Sigmoid colon (tissue), 7 donors: ENCODE data around the gene OXSM. TPM values are rescaled to one million over a fixed set of nuclear protein-coding genes. Genes with fewer than 3 reads are reported as not detected.

Source experiments
- DNase-seq: peaks from one replicate; pipeline ENCODE4 v3.0.0-alpha.2; 2019
- H3K27ac ChIP-seq, 4 donors: fragments of 200-600 bp; sonication (generic); one replicate each; pipeline ENCODE4 v1.5.1; 2016 to 2019; ENCODE audit warnings: mild to moderate bottlenecking in 1 of 4
- H3K27me3 ChIP-seq, 3 donors: fragments of 200-600 bp; sonication (generic); one replicate each; pipeline ENCODE4 v1.5.1; 2019; ENCODE audit warnings: mild to moderate bottlenecking in 1 of 3
- H3K36me3 ChIP-seq, 4 donors: fragments of 200-600 bp; sonication (generic); one replicate each; pipeline ENCODE4 v1.5.1; 2016 to 2019
- H3K4me1 ChIP-seq, 4 donors: fragments of 200-600 bp; sonication (generic); one replicate each; pipeline ENCODE4 v1.5.1; 2017 to 2019
- H3K4me3 ChIP-seq, 4 donors: fragments of 200-600 bp; sonication (generic); one replicate each; pipeline ENCODE4 v1.5.1; 2017 to 2019; ENCODE audit warnings: mild to moderate bottlenecking in 2 of 4, moderate library complexity in 1 of 4
- H3K9me3 ChIP-seq, 4 donors: fragments of 200-600 bp in 3 of 4; sonication (generic) in 3 of 4; one replicate each; pipeline versions ENCODE4 v1.5.1 to v1.6.1; 2013 to 2019
- CTCF ChIP-seq, 4 experiments: fragments of 450-650 bp in 3 of 4; fragments of 200-600 bp in 1 of 4; IDR thresholded peaks; one replicate each; pipeline ENCODE4 v1.5.1; 2016 to 2019; ENCODE audit warnings: antibody characterized with exemption in 4 of 4, mild to moderate bottlenecking in 3 of 4, moderate library complexity in 2 of 4
- EP300 ChIP-seq, 4 donors: sonication (generic); formaldehyde crosslinking; IDR thresholded peaks; one replicate each; pipeline ENCODE4 v1.6.1; 2017; ENCODE audit warnings: antibody characterized with exemption in 4 of 4
- POLR2A ChIP-seq, 2 donors: fragments of 450-650 bp; IDR thresholded peaks; one replicate each; pipeline ENCODE4 v1.6.1; 2016; ENCODE audit warnings: antibody characterized with exemption in 2 of 2, mild to moderate bottlenecking in 2 of 2, moderate library complexity in 2 of 2
- POLR2AphosphoS5 ChIP-seq, 4 donors: sonication (generic); formaldehyde crosslinking; IDR thresholded peaks; one replicate each; pipeline ENCODE4 v1.6.1; 2017; ENCODE audit warnings: antibody characterized with exemption in 4 of 4
- WGBS, 2 donors: extraction: QIAGEN DNeasy Blood & Tissue Kit; methylation state at CpG; one replicate each; pipeline ENCODE4 v1.1.7; 2013; 5-methylcytosine and 5-hydroxymethylcytosine counted together
- intact Hi-C: fragments of 100-400 bp; cut with DNase I; formaldehyde crosslinking; loops from one replicate; pipeline ENCODE4 v1.15.1; 2023
- polyA plus RNA-seq, 3 donors: library from polyadenylated mRNA; stranded (reverse); fragments of 200-250 nt; gene quantifications; one replicate each; pipeline ENCODE4 v1.2.3, GENCODE V29; 2013
- total RNA-seq, 4 donors: library from RNA; depleted of rRNA; stranded (reverse); fragments of >200 nt; gene quantifications; one replicate each; pipeline ENCODE4 v1.1.0, GENCODE V29; 2016
- donor health status: healthy with polysubstance abuse.
- donor health status: Bipolar disorder and iron deficiency.
- donor health status: healthy.

Gene OXSM
- total and polyA plus RNA-seq, 7 donors = 4.3 to 29.4 (median 7.8) TPM

DNA sequence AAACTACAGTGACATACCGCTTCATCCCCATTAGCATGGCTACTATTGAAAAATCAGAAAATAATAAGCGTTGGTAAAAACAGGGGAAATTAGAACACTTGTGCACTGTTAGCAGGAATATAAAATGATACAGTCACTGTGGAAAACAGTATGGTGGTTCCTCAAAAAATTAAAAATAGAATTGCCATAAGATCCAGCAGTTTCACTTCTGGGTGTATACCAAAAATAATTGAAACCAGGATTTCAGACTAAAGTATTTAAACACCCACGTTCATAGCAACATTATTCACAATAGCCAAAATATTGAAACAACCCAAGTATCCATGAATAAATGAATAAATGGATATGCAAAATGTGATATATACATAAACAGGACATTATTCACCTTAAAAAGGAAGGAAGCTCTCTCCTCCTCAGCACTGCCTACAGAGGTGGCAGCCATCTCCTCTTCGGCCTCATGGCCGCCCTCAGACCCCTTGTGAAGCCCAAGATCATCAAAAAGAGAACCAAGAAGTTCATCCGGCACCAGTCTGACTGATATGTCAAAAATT lies 40.8 kb upstream of the OXSM start:
- Histone ChIP-seq H3K9me3 (no peaks in the 10 kb centered on the region), H3K4me3 (no peak overlapping the region), H3K27ac (no peak overlapping the region), H3K27me3 (no peaks in the 10 kb centered on the region), H3K4me1 (no peaks in the 10 kb centered on the region), H3K36me3 (peaks cover 5 to 50% (median 16%) of the 10 kb centered on the region in 4 donors)
- no peak for DNase-seq
- intact Hi-C loops = no loop called here
- TF ChIP-seq POLR2AphosphoS5 (IDR thresholded peaks at IDR 0.05) = no peak
- no peak for TF ChIP-seq CTCF (IDR thresholded peaks at IDR 0.05)
- TF ChIP-seq POLR2A (IDR thresholded peaks at IDR 0.05) = no peak
- no peak for TF ChIP-seq EP300 (IDR thresholded peaks at IDR 0.05)
- 80 to 87% methylated on average over 6 of the region's 6 CpGs for WGBS, 2 donors

- 97 to 98% methylated on average over 3 of the region's 3 CpGs for WGBS, 2 donors
- TF ChIP-seq EP300 (IDR thresholded peaks at IDR 0.05) (no peak), CTCF (IDR thresholded peaks at IDR 0.05) (no peak), POLR2AphosphoS5 (IDR thresholded peaks at IDR 0.05) (no peak), POLR2A (IDR thresholded peaks at IDR 0.05) (no peak)
- intact Hi-C loops = no loop called here
- no peak for DNase-seq
- no peak overlapping the region for H3K4me3 ChIP-seq
- H3K9me3 ChIP-seq = no peaks in the 10 kb centered on the region
- no peaks in the 10 kb centered on the region for H3K27me3 ChIP-seq
- H3K36me3 ChIP-seq = peaks cover 5 to 48% (median 16%) of the 10 kb centered on the region in 4 donors
- no peaks in the 10 kb centered on the region for H3K4me1 ChIP-seq
- no peak overlapping the region for H3K27ac ChIP-seq
Measured at GRCh38 chr3:25751048-25751447, 38.8 kb upstream of the OXSM start.

DNA sequence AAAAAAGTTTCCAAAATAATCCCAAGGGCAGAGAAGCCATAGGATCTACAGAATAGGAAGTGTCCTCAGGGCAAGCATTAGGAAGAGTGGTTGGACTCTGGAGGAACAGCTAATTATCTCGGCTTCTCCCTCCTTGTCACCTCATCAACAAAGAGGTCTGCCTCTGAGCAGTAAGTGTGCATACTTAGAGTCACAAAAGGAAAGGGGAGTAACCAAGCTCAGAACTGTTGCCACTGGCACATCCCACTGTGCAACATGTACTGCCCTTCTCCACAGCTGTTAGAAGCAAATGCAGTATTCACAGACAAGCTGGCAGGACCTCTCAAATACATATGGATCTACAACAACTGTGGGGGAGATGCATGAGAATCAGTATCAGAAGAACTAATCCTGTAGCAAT lies 38.2 kb upstream of the OXSM start:
- Histone ChIP-seq H3K9me3 (no peaks in the 10 kb centered on the region), H3K4me3 (no peak overlapping the region), H3K27ac (no peak overlapping the region), H3K4me1 (no peaks in the 10 kb centered on the region), H3K36me3 (peaks cover 5 to 42% (median 16%) of the 10 kb centered on the region in 4 donors), H3K27me3 (no peaks in the 10 kb centered on the region)
- intact Hi-C loops = no loop called here
- TF ChIP-seq POLR2AphosphoS5 (IDR thresholded peaks at IDR 0.05) = no peak
- no peak for TF ChIP-seq EP300 (IDR thresholded peaks at IDR 0.05)
- TF ChIP-seq CTCF (IDR thresholded peaks at IDR 0.05) = no peak
- 92 to 93% methylated on average over 1 of the region's 1 CpG for WGBS, 2 donors
- DNase-seq = no peak

DNA sequence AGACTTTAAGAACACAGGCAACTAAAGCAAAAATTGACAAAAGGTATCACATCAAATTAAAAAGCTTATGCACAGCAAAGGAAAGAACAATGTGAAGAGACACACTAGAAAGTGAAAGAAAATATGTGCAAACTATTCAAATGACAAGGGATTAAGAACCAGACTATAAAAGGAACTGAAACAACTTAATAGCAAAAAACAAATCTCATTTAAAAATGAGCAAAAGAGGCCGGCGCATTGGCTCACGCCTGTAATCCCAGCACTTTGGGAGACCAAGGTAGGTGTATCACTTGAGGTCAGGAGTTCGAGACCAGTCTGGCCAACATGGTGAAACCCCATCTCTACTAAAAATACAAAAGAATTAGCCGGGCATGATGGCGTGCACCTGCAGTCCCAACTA lies 21.0 kb upstream of the OXSM start:
- H3K9me3 ChIP-seq = no peaks in the 10 kb centered on the region
- no peak for DNase-seq
- no peak overlapping the region for H3K4me3 ChIP-seq
- intact Hi-C loops = no loop called here
- H3K36me3 ChIP-seq = peaks cover 0 to 24% (median 2%) of the 10 kb centered on the region in 4 donors
- H3K4me1 ChIP-seq = no peaks in the 10 kb centered on the region
- TF ChIP-seq EP300 (IDR thresholded peaks at IDR 0.05) (no peak), POLR2AphosphoS5 (IDR thresholded peaks at IDR 0.05) (no peak), POLR2A (IDR thresholded peaks at IDR 0.05) (no peak), CTCF (IDR thresholded peaks at IDR 0.05) (no peak)
- 74 to 93% methylated on average over 6 of the region's 6 CpGs for WGBS, 2 donors
- no peaks in the 10 kb centered on the region for H3K27me3 ChIP-seq
- no peak overlapping the region for H3K27ac ChIP-seq

DNA sequence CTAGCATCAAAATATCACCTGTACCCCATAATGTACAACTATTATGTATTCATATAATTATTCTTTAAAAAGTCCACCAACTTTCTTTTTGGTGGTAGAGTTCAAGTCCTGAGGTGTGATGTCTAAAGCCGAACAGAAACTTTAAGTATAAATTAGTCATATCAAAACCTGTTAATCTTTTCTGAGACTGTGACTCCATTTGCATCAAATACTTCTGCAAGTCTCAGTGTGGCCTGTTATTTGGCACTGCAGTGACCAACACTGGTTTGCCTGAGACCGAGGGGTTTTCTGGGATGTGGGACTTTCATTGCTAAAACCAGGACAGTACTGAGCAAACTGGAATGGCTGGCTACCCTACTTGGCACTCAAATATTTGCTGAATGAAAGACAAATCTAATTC lies 14.0 kb upstream of the OXSM start:
- Histone ChIP-seq H3K4me1 (peaks cover 0 to 13% (median under 1%) of the 10 kb centered on the region in 4 donors), H3K4me3 (no peak overlapping the region), H3K27ac (no peak overlapping the region), H3K9me3 (no peaks in the 10 kb centered on the region), H3K36me3 (peaks cover 4 to 46% (median 20%) of the 10 kb centered on the region in 4 donors), H3K27me3 (no peaks in the 10 kb centered on the region)
- intact Hi-C loops = no loop called here
- no peak for DNase-seq
- 90 to 91% methylated on average over 2 of the region's 2 CpGs for WGBS, 2 donors
- TF ChIP-seq EP300 (IDR thresholded peaks at IDR 0.05) = no peak
- no peak for TF ChIP-seq POLR2A (IDR thresholded peaks at IDR 0.05)
- no peak for TF ChIP-seq CTCF (IDR thresholded peaks at IDR 0.05)
- TF ChIP-seq POLR2AphosphoS5 (IDR thresholded peaks at IDR 0.05) = no peak
